ENCODE results near the gene PGM2.

DNA sequence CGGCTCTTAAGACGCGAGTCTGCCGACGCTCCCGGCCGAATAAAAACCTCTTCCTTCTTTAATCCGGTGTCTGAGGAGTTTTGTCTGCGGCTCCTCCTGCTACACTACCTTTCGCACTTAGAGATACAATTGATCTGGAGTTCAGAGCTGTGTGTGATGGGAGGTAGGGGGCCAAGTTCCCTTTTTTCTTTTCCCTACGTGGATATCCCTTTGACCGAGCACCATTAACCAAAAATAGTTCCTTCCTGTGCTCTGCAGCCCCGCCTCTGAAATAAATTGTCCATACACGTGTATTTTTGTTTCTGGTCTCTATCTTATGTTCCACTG is 555 bp upstream of the PGM2 start:
- TF ChIP-seq, protein P1, sequence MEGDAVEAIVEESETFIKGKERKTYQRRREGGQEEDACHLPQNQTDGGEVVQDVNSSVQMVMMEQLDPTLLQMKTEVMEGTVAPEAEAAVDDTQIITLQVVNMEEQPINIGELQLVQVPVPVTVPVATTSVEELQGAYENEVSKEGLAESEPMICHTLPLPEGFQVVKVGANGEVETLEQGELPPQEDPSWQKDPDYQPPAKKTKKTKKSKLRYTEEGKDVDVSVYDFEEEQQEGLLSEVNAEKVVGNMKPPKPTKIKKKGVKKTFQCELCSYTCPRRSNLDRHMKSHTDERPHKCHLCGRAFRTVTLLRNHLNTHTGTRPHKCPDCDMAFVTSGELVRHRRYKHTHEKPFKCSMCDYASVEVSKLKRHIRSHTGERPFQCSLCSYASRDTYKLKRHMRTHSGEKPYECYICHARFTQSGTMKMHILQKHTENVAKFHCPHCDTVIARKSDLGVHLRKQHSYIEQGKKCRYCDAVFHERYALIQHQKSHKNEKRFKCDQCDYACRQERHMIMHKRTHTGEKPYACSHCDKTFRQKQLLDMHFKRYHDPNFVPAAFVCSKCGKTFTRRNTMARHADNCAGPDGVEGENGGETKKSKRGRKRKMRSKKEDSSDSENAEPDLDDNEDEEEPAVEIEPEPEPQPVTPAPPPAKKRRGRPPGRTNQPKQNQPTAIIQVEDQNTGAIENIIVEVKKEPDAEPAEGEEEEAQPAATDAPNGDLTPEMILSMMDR (IDR thresholded peaks at IDR 0.05), result no peak
- TF ChIP-seq POLR2A (IDR thresholded peaks at IDR 0.05), result no peak
- no peak for TF ChIP-seq EP300 (IDR thresholded peaks at IDR 0.05)

All from tibial nerve (tissue), 4 donors.